Activated CD8-positive, alpha-beta T cell treated with anti-CD3 and anti-CD28 coated beads for 36 hours (primary cell): Measurements from ENCODE around the gene MFNG. TPM values are rescaled to one million over a fixed set of nuclear protein-coding genes. Genes with fewer than 3 reads are reported as not detected.

Experiments used
- ATAC-seq: fragments of 200-7000 bp; cut with Tn5 transposase; one replicate; pipeline ENCODE4 v1.10.0; 2021; ENCODE audit warnings: mild to moderate bottlenecking, moderate library complexity
- CTCF ChIA-PET: fragments of 350-600 bp; sonication (Branson Sonifier 250); formaldehyde crosslinking; loops from one replicate; lab custom pipeline; 2021; ENCODE audit warnings: antibody characterized with exemption; lab: Charles Lee
- POLR2A ChIA-PET: fragments of 350-600 bp; sonication (Branson Sonifier 250); formaldehyde crosslinking; loops from one replicate; lab custom pipeline; 2021; ENCODE audit warnings: antibody characterized with exemption; lab: Charles Lee
- DNase-seq: peaks from one replicate; pipeline ENCODE4 v3.0.0-alpha.2; 2020
- H3K27ac Mint-ChIP-seq: one replicate; pipeline ENCODE4 v1.8.0; 2021; ENCODE audit warnings: mild to moderate bottlenecking, mixed read lengths
- H3K27me3 Mint-ChIP-seq: one replicate; pipeline ENCODE4 v1.8.0; 2021; ENCODE audit warnings: mixed read lengths
- H3K36me3 Mint-ChIP-seq: one replicate; pipeline ENCODE4 v1.8.0; 2021; ENCODE audit warnings: low read depth, mixed read lengths
- H3K4me1 Mint-ChIP-seq: one replicate; pipeline ENCODE4 v1.8.0; 2021; ENCODE audit warnings: low read depth, mixed read lengths
- H3K4me3 Mint-ChIP-seq: one replicate; pipeline ENCODE4 v1.8.0; 2021; ENCODE audit warnings: mild to moderate bottlenecking, moderate library complexity, mixed read lengths
- H3K9me3 Mint-ChIP-seq: one replicate; pipeline ENCODE4 v1.8.0; 2021; ENCODE audit warnings: mixed read lengths
- intact Hi-C: fragments of 100-400 bp; cut with micrococcal nuclease; formaldehyde crosslinking; loops from one replicate; pipeline ENCODE4 v1.10.0; 2022
- total RNA-seq, 2 experiments: library from RNA; stranded (reverse); gene quantifications; one replicate each; pipeline ENCODE4 v1.2.3, GENCODE V29; 2021
- TF ChIP-seq, protein P1 (sequence below): fragments of 200-600 bp; IDR thresholded peaks from one replicate; pipeline ENCODE4 v1.8.0; 2022; ENCODE audit warnings: antibody characterized with exemption, mild to moderate bottlenecking

MFNG gene
- total RNA-seq, 2 experiments from 2014 or later = 155 to 160 TPM

DNA sequence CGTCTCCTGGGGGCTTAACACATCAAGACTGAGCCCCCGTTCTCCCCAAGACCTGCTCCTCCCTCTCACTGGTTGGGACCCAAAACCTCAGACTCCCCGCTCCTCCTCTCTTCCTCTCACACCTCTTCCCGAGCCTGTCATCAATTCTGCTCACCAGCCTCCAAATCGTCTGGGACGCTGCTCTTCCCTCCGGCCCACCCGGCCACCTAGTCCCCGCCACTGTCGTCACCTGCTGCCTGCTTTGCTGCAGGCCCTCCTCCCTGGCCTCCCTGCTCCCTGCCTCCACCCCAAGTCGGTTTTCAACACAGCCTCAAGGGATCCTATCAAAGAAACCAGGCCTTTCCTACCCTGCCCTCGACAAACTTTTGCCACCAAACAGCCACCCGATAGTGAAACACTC lies 3.1 kb downstream of the MFNG start:
- peaks cover 43% of the 10 kb centered on the region for H3K4me1 Mint-ChIP-seq

GRCh38 chr22:37482244-37482643 lies 3.9 kb downstream of the MFNG start:
- Mint-ChIP-seq H3K27ac (peak overlapping the region; percentile 97), H3K4me3 (peak overlapping the region; percentile 93), H3K27me3 (no peaks in the 10 kb centered on the region), H3K36me3 (peaks cover 49% of the 10 kb centered on the region), H3K4me1 (peaks cover 37% of the 10 kb centered on the region), H3K9me3 (no peaks in the 10 kb centered on the region)
- ATAC-seq = no peak
- peak; percentile 20 for DNase-seq
- CTCF ChIA-PET = interaction anchor here (1.0 to 5.2 kb wide), 5 partner anchors 10 to 283 kb away, joined by 3 to 20 read pairs (median 14); no protein-coding TSS in a partner anchor
- TF ChIP-seq, protein P1, sequence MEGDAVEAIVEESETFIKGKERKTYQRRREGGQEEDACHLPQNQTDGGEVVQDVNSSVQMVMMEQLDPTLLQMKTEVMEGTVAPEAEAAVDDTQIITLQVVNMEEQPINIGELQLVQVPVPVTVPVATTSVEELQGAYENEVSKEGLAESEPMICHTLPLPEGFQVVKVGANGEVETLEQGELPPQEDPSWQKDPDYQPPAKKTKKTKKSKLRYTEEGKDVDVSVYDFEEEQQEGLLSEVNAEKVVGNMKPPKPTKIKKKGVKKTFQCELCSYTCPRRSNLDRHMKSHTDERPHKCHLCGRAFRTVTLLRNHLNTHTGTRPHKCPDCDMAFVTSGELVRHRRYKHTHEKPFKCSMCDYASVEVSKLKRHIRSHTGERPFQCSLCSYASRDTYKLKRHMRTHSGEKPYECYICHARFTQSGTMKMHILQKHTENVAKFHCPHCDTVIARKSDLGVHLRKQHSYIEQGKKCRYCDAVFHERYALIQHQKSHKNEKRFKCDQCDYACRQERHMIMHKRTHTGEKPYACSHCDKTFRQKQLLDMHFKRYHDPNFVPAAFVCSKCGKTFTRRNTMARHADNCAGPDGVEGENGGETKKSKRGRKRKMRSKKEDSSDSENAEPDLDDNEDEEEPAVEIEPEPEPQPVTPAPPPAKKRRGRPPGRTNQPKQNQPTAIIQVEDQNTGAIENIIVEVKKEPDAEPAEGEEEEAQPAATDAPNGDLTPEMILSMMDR = no peak
- POLR2A ChIA-PET = interaction anchor here (0.5 to 1.4 kb wide), 4 partner anchors 9 to 702 kb away, joined by 3 to 6 read pairs (median 3); no protein-coding TSS in a partner anchor
- intact Hi-C loops = no loop called here

More for the DNA sequence above, 3.1 kb downstream of the MFNG start:
- intact Hi-C loops = no loop called here
- Mint-ChIP-seq H3K27me3 (no peaks in the 10 kb centered on the region), H3K27ac (peak overlapping the region; percentile 97), H3K36me3 (peaks cover 43% of the 10 kb centered on the region), H3K9me3 (no peaks in the 10 kb centered on the region), H3K4me3 (peak overlapping the region; percentile 93)
- ATAC-seq = no peak
- POLR2A ChIA-PET = interaction anchor here (0.5 to 0.7 kb wide), 3 partner anchors 17 to 191 kb away, joined by 3 read pairs; no protein-coding TSS in a partner anchor
- CTCF ChIA-PET = interaction anchor here (1.0 to 5.2 kb wide), 6 partner anchors 11 to 284 kb away, joined by 3 to 20 read pairs (median 9); no protein-coding TSS in a partner anchor
- TF ChIP-seq, protein P1 = no peak
- no peak for DNase-seq

- TF ChIP-seq, protein P1 = no peak
- Mint-ChIP-seq H3K27ac (peak overlapping the region; percentile 97), H3K4me1 (peaks cover 31% of the 10 kb centered on the region), H3K4me3 (peak overlapping the region; percentile 93), H3K36me3 (peaks cover 54% of the 10 kb centered on the region), H3K27me3 (no peaks in the 10 kb centered on the region), H3K9me3 (no peaks in the 10 kb centered on the region)
- DNase-seq (no peak), ATAC-seq (no peak)
- CTCF ChIA-PET = interaction anchor here (1.5 to 4.1 kb wide), 2 partner anchors 9 to 16 kb away, joined by 6 to 16 read pairs; no protein-coding TSS in a partner anchor
- POLR2A ChIA-PET = interaction anchor here (1.4 kb wide), 1 partner anchor 9 kb away, joined by 6 read pairs; no protein-coding TSS in a partner anchor
- intact Hi-C loops = no loop called here
Measured at GRCh38 chr22:37481347-37481907, 4.8 kb downstream of the MFNG start.

GRCh38 chr22:37480387-37481346 lies 5.5 kb downstream of the MFNG start:
- no peak for DNase-seq
- H3K27ac Mint-ChIP-seq = peak overlapping the region; percentile 65
- TF ChIP-seq, protein P1 = no peak
- no peaks in the 10 kb centered on the region for H3K27me3 Mint-ChIP-seq
- intact Hi-C loops = no loop called here
- ATAC-seq = no peak
- ChIA-PET CTCF (interaction anchor here (1.5 to 4.1 kb wide), 2 partner anchors 8 to 16 kb away, joined by 6 to 16 read pairs; no protein-coding TSS in a partner anchor), POLR2A (interaction anchor here (0.7 to 1.4 kb wide), 2 partner anchors 8 kb away, joined by 3 to 6 read pairs; no protein-coding TSS in a partner anchor)
- no peaks in the 10 kb centered on the region for H3K9me3 Mint-ChIP-seq
- H3K4me3 Mint-ChIP-seq = no peak overlapping the region
- peaks cover 59% of the 10 kb centered on the region for H3K36me3 Mint-ChIP-seq
- peaks cover 30% of the 10 kb centered on the region for H3K4me1 Mint-ChIP-seq
